HG03442 (cell line): ENCODE results near the gene CEBPG.

ENCODE experiments used
- ATAC-seq: cut with Tn5 transposase; IDR thresholded peaks from one replicate; pipeline ENCODE4 v1.9.1; 2021; ENCODE audit warnings: mild to moderate bottlenecking, moderate library complexity; ENCODE audit not compliant: unreplicated experiment

Gene CEBPG

GRCh38 chr19:33394006-33394722 is 20.7 kb downstream of the CEBPG start:
- no peak for ATAC-seq

DNA sequence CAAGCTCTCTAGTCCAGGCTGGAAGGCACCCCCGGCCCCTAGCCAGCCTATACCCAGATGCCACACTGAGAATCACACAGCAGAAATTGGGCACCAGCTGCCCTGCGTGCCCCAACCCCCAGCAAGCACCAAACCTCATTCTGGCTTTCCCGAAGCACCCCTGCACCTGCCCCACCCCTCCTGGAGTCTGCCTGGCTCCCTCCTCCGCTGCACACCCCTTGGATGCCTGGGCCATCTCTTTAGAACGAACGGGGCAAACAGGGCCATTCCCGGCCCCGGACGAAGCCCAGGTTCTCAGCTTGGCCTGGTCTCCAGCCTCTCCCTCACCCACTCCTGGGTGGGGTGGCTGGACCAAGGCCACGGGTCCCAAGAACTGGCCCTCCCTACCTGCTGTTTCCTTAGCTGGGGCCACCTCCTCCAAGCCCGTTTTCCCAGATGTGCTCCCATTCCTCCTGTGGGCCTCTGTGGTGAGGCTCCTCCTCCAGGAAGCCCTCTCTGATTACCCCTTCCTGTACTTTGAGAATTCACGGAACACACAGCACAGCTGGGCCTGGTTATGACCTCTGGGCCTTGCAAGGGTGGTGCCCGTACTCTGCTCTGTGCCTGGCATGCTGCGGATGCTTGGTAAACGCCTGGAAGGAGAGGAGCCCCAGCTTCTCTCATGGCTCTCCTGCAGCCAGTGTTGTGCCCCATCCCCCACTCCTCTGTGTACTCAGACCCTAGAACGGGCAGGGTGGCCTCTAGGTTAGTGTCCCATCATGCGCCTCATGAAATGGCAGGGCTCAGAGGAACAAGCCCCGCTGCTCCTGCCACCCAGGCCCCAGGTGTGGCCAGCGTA is 21.4 kb downstream of the CEBPG start:
- no peak for ATAC-seq

GRCh38 chr19:33395561-33396550 is 22.3 kb downstream of the CEBPG start:
- ATAC-seq = no peak

- no peak for ATAC-seq
Observed at GRCh38 chr19:33396701-33397535, 23.4 kb downstream of the CEBPG start.

DNA sequence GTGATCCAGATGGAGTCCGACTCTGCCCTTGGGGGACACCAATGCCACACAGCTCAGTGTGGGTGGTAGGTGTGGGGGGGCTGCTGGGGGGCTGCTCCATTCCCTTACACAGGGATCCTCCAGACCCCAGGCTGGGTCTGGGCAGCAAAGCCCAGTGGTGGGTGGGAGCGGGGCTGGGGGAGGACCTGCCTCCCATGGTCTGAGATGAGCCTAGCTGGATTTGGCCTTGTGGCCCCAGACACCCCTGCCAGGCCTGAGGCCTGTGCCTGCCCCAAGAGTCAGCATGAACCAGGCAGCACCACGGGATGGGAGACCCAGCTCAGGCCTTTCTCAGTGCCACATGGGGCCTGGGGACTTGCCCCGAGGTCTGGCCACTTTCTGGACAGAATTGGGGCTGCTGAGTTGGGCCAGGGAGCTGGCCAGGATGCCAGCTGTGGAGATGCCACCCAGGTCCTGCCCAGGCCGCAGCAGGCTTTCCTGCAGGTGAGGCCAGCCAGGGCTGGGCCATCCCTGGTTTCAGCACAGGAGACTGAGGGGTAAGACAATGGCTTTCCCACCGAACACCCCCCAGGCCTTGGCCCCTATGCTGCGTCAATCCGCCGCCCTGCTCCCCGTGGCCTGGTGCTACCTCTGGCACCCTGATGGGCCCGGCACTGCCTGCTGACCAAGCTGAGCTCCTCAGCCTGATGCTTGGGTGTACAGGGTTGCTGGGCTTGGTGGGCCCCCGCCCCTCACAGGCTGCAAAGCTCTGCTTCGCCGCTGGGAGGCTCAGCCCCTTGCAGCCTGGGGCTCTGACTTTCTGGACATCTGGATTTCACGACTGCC is 24.2 kb downstream of the CEBPG start:
- ATAC-seq = no peak

DNA sequence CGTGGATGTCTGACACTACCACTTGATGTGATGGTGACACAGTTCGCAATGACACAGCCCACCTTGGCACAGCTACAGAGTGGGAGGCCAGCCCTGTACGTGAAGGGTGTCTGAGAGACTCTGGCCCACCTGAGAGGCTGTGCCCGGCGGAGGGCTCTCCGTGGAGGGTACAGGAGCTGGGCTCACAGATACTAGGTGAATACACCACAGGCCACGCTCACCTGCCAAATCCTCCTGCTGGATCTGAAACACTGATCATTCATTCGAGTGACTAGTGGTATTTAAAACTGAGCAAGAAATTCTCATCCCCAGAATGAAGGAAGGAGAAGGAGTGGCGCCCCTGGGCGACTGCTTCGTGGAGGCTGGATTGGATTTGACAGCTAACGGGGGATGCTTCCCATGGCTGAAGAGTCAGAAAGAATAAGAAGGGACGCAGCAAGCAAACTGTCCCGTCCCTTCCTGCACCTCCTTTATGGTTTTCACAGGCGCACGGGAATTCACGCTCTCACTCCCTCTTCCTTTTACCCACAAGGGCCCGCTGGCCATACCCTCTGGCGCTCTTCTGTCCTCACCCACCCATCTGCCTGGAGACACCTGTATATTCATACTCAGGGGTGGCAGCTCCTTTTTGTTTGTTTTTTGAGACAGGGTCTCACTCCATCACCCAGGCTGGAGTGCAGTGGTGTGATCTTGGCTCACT is 25.0 kb downstream of the CEBPG start:
- ATAC-seq = no peak

DNA sequence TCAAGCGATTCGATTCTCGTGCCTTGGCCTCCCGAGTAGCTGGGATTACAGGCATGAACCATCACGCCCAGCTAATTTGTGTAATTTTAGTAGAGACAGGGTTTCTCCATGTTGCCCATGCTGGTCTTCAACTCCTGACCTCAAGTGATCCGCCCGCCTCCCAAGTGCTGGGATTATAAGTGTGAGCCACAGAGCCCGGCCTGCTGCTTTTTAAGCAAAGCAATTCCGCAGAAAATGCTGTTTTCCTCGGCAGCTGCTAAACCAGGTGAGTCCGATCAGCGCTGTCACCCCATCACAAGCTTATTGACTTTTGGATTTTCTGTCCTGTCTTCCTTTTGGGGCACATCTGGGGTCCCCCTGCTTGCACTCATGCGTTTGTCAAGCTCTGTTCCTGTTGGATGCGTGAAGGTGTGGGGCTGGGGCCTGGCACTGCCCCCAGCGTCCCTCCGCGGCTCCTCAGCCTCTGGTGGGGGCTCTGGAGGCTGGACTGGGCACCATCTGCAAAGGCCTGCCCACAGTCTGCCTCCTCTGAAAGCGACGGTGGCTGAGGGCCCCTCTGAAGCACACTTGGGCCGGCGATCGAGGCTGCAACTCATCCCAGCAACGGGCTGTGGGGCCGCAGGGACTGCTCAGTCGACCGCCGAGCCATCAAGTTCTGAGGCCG is 25.7 kb downstream of the CEBPG start:
- no peak for ATAC-seq

GRCh38 chr19:33399745-33400681 is 26.5 kb downstream of the CEBPG start:
- ATAC-seq = no peak

DNA sequence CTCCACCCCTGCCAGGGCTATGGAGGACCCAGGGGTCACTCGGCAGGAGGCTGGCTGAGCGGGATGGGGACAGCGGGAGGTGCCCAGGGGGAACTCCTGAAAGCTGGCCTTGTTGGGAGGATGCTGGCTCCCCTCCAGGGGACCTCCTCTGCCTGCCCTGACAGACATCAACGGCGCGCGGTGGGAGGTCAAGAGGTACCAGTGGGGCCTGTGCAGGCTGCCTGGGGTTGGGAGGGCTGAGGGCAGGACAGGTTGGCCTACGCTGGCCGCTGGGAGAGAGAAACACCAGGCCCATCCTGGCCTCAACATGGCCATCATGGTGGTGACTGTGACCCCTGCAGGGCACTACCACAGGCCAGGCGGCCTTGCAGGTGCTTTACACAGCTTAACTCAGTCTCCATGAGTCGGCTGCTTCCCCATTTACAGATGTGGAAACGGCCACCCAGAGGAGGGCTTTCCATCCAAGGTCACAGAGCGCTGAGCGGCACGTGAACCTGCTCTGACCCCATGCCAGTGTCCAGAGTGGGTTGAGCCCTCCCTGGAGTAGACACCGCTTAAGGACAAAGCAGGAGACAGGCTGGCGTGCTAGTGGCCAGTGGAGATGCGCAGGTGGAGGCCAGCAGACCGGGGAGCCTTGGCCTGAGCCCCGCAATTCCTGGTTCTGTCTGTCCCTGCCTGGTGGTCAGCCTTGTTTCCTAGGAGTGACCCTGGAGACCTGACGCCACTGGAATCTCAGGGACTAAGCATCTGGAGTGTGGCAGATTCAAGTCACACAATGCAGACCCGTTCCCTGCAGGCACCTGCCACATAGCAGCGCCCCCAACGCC is 27.6 kb downstream of the CEBPG start:
- ATAC-seq = no peak

DNA sequence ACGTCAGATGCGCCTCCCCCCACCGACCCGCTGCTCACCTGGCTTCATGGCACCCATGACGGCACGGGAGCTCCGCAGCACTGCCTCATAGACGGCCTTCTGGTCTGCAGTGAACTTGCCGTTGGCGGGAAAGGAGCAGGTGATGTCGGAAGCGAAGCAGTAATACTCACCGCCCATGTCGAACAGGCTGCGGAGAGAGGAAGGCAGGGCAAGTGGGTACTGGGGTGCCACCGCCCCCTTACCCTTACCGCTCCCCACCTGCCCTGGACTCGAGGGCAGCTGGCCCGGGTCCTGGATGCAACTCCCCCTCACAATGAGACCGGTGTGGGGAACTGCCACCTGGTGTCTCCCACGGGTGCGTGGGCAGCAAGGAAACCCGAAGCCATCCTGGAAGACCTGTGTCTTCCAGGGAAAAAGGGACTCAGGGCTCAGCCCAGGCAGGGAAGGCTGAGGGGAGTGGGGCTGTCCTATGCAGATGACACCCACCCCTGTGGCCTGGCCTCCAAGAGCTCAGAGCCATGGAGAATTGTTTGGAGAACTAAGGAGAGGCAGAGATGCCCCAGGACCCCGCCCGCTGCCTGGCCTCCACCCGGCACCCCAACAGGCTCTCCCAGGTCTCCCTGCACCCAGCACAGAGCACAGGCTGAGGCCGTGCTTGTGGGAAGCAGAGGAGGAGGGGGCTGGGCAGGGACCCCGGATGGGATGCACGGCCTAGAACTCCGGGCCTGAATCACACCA is 28.3 kb downstream of the CEBPG start:
- no peak for ATAC-seq

- no peak for ATAC-seq
Observed at GRCh38 chr19:33402421-33403220, 29.1 kb downstream of the CEBPG start.

DNA sequence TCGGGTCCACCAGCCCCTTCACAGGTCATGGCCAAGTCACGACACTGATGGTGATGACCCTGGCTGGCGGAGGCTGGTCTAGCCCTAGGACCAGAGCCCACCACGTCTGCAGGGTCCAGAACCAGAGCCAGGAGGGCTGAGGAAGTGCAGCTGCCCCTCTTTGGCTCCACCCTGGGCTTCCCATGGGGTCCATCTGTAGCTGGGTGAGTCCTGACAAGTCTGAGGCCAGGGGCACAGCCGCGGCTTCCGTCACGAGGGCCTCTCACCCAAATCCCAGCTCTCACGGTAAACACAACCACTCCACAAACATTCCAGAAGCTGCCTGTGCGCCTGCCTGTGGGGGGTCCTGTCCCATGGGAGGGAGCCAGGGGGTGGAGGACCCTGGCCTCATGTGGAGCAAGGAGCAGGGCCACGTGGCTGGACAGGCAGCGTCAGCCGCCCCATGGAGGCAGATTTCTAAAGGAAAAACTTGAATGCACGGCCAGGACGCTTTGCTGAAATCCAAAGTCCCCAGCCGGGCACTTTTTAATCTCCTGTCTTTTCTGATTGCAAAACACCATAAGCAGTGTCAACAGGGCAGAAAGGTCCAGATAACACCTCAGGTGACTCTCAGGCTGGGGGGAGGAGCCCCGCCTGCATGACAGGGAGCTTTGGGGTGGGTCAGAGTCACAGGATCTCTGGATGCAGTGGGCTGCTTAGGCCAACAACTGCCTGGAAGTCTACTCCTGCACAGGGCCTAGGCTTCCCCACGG is 29.9 kb downstream of the CEBPG start:
- ATAC-seq = no peak

GRCh38 chr19:33403973-33404304 is 30.4 kb downstream of the CEBPG start:
- no peak for ATAC-seq
